Upper lobe of left lung (tissue), 4 donors: ENCODE results near the gene YPEL2.

ENCODE experiments used
- POLR2A ChIP-seq, 4 donors: fragments of 450-650 bp; IDR thresholded peaks; one replicate each; pipeline ENCODE4 v1.5.1; 2016 to 2017; ENCODE audit warnings: antibody characterized with exemption in 4 of 4, mild to moderate bottlenecking in 2 of 4
- POLR2AphosphoS5 ChIP-seq, 2 donors: sonication (generic); formaldehyde crosslinking; IDR thresholded peaks; one replicate each; pipeline ENCODE4 v1.5.1; 2017; ENCODE audit warnings: antibody characterized with exemption in 2 of 2
- TF ChIP-seq, protein P1 (sequence below), 6 experiments: fragments of 450-650 bp in 4 of 6; fragments of 200-600 bp in 2 of 6; sonication (generic) in 2 of 6; IDR thresholded peaks; one replicate each; pipeline ENCODE4 v1.5.1; 2016 to 2019; ENCODE audit warnings: antibody characterized with exemption in 6 of 6

GRCh38 chr17:59437791-59438281 is 106.4 kb downstream of the YPEL2 start:
- TF ChIP-seq, protein P1, sequence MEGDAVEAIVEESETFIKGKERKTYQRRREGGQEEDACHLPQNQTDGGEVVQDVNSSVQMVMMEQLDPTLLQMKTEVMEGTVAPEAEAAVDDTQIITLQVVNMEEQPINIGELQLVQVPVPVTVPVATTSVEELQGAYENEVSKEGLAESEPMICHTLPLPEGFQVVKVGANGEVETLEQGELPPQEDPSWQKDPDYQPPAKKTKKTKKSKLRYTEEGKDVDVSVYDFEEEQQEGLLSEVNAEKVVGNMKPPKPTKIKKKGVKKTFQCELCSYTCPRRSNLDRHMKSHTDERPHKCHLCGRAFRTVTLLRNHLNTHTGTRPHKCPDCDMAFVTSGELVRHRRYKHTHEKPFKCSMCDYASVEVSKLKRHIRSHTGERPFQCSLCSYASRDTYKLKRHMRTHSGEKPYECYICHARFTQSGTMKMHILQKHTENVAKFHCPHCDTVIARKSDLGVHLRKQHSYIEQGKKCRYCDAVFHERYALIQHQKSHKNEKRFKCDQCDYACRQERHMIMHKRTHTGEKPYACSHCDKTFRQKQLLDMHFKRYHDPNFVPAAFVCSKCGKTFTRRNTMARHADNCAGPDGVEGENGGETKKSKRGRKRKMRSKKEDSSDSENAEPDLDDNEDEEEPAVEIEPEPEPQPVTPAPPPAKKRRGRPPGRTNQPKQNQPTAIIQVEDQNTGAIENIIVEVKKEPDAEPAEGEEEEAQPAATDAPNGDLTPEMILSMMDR (IDR thresholded peaks at IDR 0.05) = no peak
- TF ChIP-seq POLR2AphosphoS5 (IDR thresholded peaks at IDR 0.05) (no peak), POLR2A (IDR thresholded peaks at IDR 0.05) (no peak)
